PC-9 (cell line): ENCODE data around the gene WNK2.

Experiments used
- CTCF ChIP-seq: fragments of 200-600 bp; sonication (generic); conservative IDR thresholded peaks from 2 replicates; pipeline ENCODE4 v1.6.1; 2017; ENCODE audit warnings: mixed run types, antibody characterized with exemption, mild to moderate bottlenecking, moderate library complexity
- EZH2 ChIP-seq: fragments of 200-600 bp; sonication (generic); IDR thresholded peaks from 2 replicates; pipeline ENCODE4 v1.8.0; 2017; ENCODE audit warnings: antibody characterized with exemption, low read depth

GRCh38 chr9:93209097-93209496 is 25.2 kb downstream of the WNK2 start:
- no peak for TF ChIP-seq CTCF
- TF ChIP-seq EZH2, result no peak
